Endodermal cell (in vitro differentiated cells): Measurements from ENCODE around the gene RASEF. TPM values are rescaled to one million over a fixed set of nuclear protein-coding genes. Genes with fewer than 3 reads are reported as not detected.

Source experiments
- DNase-seq: peaks from one replicate; pipeline ENCODE4 v3.0.0-alpha.2; 2017
- H3K27ac ChIP-seq: 2 replicates; pipeline ENCODE4 v1.5.1; 2013; ENCODE audit warnings: mild to moderate bottlenecking, low read depth, low read length, moderate library complexity
- H3K27me3 ChIP-seq: 2 replicates; pipeline ENCODE4 v1.6.1; 2013; ENCODE audit warnings: mild to moderate bottlenecking, low read length, moderate library complexity; ENCODE audit not compliant: insufficient read depth, control insufficient read depth, poor library complexity, severe bottlenecking
- H3K36me3 ChIP-seq: 2 replicates; pipeline ENCODE4 v1.7.0; 2013; ENCODE audit warnings: mild to moderate bottlenecking, low read length, moderate library complexity; ENCODE audit not compliant: control insufficient read depth, insufficient read depth
- H3K4me1 ChIP-seq: one replicate; pipeline ENCODE4 v1.7.0; 2013; ENCODE audit warnings: low read length; ENCODE audit not compliant: control insufficient read depth, insufficient read depth
- H3K4me3 ChIP-seq: 2 replicates; pipeline ENCODE4 v1.5.1; 2013; ENCODE audit warnings: mild to moderate bottlenecking, low read length, moderate library complexity
- H3K9ac ChIP-seq: 2 replicates; pipeline ENCODE4 v1.6.1; 2013; ENCODE audit warnings: mild to moderate bottlenecking, low read length, moderate library complexity; ENCODE audit not compliant: poor library complexity, severe bottlenecking; ENCODE audit errors: extremely low read depth
- H3K9me3 ChIP-seq: 2 replicates; pipeline ENCODE4 v1.6.1; 2013; ENCODE audit warnings: mild to moderate bottlenecking, low read length, moderate library complexity; ENCODE audit not compliant: control insufficient read depth
- H3K27ac Mint-ChIP-seq: 2 replicates; pipeline ENCODE4 v1.8.0; 2020; ENCODE audit warnings: mixed read lengths
- H3K27me3 Mint-ChIP-seq: 2 replicates; pipeline ENCODE4 v1.8.0; 2021; ENCODE audit warnings: mild to moderate bottlenecking, mixed read lengths; ENCODE audit not compliant: insufficient read depth
- H3K36me3 Mint-ChIP-seq: 2 replicates; pipeline ENCODE4 v1.8.0; 2020; ENCODE audit warnings: low read depth, mixed read lengths
- H3K4me1 Mint-ChIP-seq: 2 replicates; pipeline ENCODE4 v1.8.0; 2020; ENCODE audit warnings: mixed read lengths
- H3K4me3 Mint-ChIP-seq: 2 replicates; pipeline ENCODE4 v1.8.0; 2020; ENCODE audit warnings: mild to moderate bottlenecking, moderate library complexity, mixed read lengths
- H3K9me3 Mint-ChIP-seq: 2 replicates; pipeline ENCODE4 v1.8.0; 2020; ENCODE audit warnings: mild to moderate bottlenecking, mixed read lengths
- WGBS, 2 experiments: methylation state at CpG; one replicate each; pipeline versions ENCODE4 v1.1.5 to v1.1.7; 2013; ENCODE audit warnings: missing lambda C conversion rate in 2 of 2, mixed read lengths in 1 of 2; ENCODE audit not compliant: insufficient coverage in 1 of 2, insufficient read length in 1 of 2; 5-methylcytosine and 5-hydroxymethylcytosine counted together
- total RNA-seq, 2 donors: library from RNA; stranded (reverse); fragmentation: NEBNext Ultra II Directional in 1 of 2; extraction: Animal tissue kit (Norgen Biotek cat#: 25700) in 1 of 2; gene quantifications; 2 replicates in 1 of 2; 3 replicates in 1 of 2; pipeline ENCODE4 v1.2.1, GENCODE V29; 2021
- TF ChIP-seq, protein P1 (sequence below): fragments of 200-600 bp; sonication (generic); conservative IDR thresholded peaks from 2 replicates; pipeline ENCODE4 v1.5.0; 2021; ENCODE audit warnings: antibody characterized with exemption, mild to moderate bottlenecking

RASEF gene
- total RNA-seq, 2 donors from 2014 or later, result 1.1 to 1.7 TPM

DNA sequence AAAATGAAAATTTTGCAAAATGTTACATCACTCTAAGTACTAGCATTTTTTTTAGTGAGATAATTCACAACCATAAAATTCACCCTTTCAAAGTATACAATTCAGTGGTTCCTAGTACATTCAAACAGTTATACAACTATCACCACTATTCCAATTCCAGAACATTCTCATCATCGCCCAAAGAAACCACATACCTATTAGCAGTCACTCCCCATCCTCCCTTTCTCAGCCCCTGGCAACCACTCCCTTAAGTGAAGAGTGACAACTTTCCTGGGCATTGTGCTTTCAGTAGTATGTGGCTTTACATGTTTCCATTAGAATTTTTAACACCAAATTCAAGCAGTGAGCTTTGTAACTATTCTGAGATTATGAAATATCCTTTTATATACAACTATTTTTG lies 81.4 kb downstream of the RASEF start:
- WGBS, 2 experiments, result 100% methylated on average over 1 of the region's 1 CpG; no CpG with 5 or more reads in 1 of the 2 experiments
- H3K9me3 ChIP-seq, result peaks cover 10% of the 10 kb centered on the region
- H3K36me3 ChIP-seq, result no peaks in the 10 kb centered on the region
- TF ChIP-seq, protein P1, sequence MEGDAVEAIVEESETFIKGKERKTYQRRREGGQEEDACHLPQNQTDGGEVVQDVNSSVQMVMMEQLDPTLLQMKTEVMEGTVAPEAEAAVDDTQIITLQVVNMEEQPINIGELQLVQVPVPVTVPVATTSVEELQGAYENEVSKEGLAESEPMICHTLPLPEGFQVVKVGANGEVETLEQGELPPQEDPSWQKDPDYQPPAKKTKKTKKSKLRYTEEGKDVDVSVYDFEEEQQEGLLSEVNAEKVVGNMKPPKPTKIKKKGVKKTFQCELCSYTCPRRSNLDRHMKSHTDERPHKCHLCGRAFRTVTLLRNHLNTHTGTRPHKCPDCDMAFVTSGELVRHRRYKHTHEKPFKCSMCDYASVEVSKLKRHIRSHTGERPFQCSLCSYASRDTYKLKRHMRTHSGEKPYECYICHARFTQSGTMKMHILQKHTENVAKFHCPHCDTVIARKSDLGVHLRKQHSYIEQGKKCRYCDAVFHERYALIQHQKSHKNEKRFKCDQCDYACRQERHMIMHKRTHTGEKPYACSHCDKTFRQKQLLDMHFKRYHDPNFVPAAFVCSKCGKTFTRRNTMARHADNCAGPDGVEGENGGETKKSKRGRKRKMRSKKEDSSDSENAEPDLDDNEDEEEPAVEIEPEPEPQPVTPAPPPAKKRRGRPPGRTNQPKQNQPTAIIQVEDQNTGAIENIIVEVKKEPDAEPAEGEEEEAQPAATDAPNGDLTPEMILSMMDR, result no peak
- H3K27me3 Mint-ChIP-seq, result no peaks in the 10 kb centered on the region
- no peak overlapping the region for H3K27ac ChIP-seq
- no peak overlapping the region for H3K9ac ChIP-seq
- H3K4me3 ChIP-seq, result no peak overlapping the region
- no peaks in the 10 kb centered on the region for H3K4me1 Mint-ChIP-seq
- no peak for DNase-seq
- H3K4me3 Mint-ChIP-seq, result no peak overlapping the region
- peaks cover 6% of the 10 kb centered on the region for H3K9me3 Mint-ChIP-seq
- no peaks in the 10 kb centered on the region for H3K36me3 Mint-ChIP-seq
- no peak overlapping the region for H3K27ac Mint-ChIP-seq
- H3K27me3 ChIP-seq, result no peaks in the 10 kb centered on the region
- no peaks in the 10 kb centered on the region for H3K4me1 ChIP-seq

DNA sequence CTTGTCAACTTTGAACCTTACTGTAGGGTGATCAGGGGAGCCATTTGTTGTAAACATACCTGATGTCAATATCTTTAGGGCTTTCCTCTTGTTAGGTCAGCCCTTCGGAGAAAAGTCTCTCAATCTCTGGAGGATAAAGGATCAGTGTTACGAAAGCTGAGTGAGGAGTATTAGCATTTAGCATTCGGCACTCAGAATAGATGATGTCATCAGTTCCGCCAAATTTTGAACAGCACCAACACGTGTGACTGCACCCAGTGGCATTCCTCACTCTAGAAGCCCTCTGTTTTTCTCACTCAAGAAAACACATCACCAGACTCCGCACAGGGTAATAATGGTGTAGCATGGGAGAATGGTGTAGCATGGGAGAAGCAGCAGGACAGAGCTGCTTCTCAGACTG lies 87.8 kb downstream of the RASEF start:
- no peaks in the 10 kb centered on the region for H3K36me3 Mint-ChIP-seq
- Histone ChIP-seq H3K9me3 (peaks cover 10% of the 10 kb centered on the region), H3K9ac (no peak overlapping the region), H3K4me1 (no peaks in the 10 kb centered on the region), H3K27me3 (no peaks in the 10 kb centered on the region), H3K27ac (no peak overlapping the region), H3K36me3 (no peaks in the 10 kb centered on the region), H3K4me3 (no peak overlapping the region)
- no peak for DNase-seq
- H3K4me1 Mint-ChIP-seq, result no peaks in the 10 kb centered on the region
- H3K27ac Mint-ChIP-seq, result no peak overlapping the region
- peaks cover 14% of the 10 kb centered on the region for H3K9me3 Mint-ChIP-seq
- 84 to 88% methylated on average over 2 to 5 of the region's 6 CpGs for WGBS, 2 experiments
- peaks cover 3% of the 10 kb centered on the region for H3K27me3 Mint-ChIP-seq
- no peak overlapping the region for H3K4me3 Mint-ChIP-seq
- TF ChIP-seq, protein P1, result no peak

DNA sequence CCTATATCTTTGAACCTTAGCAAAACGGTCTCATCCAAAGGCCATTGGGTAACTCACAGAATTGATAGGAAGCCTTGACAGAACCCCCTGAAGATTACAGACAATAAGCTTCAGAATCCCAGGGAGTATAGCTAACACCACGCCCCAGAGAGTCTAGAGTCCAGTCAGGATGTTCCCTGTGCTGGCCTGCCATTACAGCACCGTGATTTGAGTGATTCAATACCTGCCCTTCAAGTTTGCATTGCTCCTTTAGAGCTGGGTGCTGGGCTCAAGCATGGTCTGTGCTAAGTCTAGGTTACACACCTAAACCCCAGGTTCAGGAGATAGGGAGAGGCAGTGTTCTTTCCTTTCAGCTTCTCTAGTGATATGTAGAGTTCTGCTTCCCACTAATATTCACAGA lies 90.5 kb downstream of the RASEF start:
- H3K9me3 Mint-ChIP-seq, result peaks cover 14% of the 10 kb centered on the region
- Histone ChIP-seq H3K4me1 (no peaks in the 10 kb centered on the region), H3K27ac (no peak overlapping the region), H3K9me3 (peaks cover 8% of the 10 kb centered on the region), H3K4me3 (no peak overlapping the region), H3K36me3 (no peaks in the 10 kb centered on the region), H3K27me3 (no peaks in the 10 kb centered on the region), H3K9ac (no peak overlapping the region)
- TF ChIP-seq, protein P1, result no peak
- no peaks in the 10 kb centered on the region for H3K4me1 Mint-ChIP-seq
- WGBS, 2 experiments, result 81 to 90% methylated on average over 3 of the region's 3 CpGs
- DNase-seq, result no peak
- peaks cover 3% of the 10 kb centered on the region for H3K27me3 Mint-ChIP-seq
- no peak overlapping the region for H3K27ac Mint-ChIP-seq
- no peak overlapping the region for H3K4me3 Mint-ChIP-seq
- no peaks in the 10 kb centered on the region for H3K36me3 Mint-ChIP-seq
